IPS DF 6.9 (cell line): ENCODE measurements around the gene ZBED6.
"Not testable (repeated sequence)": the region's sequence is repeated elsewhere in the genome, so short reads cannot be mapped to it uniquely, and the experiment has no call there.

Source experiments
- DNase-seq: peaks from one replicate; pipeline ENCODE4 v3.0.0-alpha.2; 2013; ENCODE audit warnings: low read depth, low spot score
- H3K27ac ChIP-seq: one replicate; pipeline ENCODE4 v1.5.1; 2013; ENCODE audit warnings: low read length, control low read depth
- H3K27me3 ChIP-seq: 2 replicates; pipeline ENCODE4 v1.6.1; 2013; ENCODE audit warnings: mild to moderate bottlenecking, low read length; ENCODE audit not compliant: control insufficient read depth, insufficient read depth
- H3K36me3 ChIP-seq: 2 replicates; pipeline ENCODE4 v1.6.1; 2013; ENCODE audit warnings: low read length; ENCODE audit not compliant: control insufficient read depth, insufficient read depth
- H3K4me1 ChIP-seq: 2 replicates; pipeline ENCODE4 v1.6.1; 2013; ENCODE audit warnings: low read length; ENCODE audit not compliant: control insufficient read depth, insufficient read depth
- H3K4me3 ChIP-seq: 2 replicates; pipeline ENCODE4 v1.5.1; 2013; ENCODE audit warnings: mild to moderate bottlenecking, low read length
- H3K9me3 ChIP-seq: 2 replicates; pipeline ENCODE4 v1.6.1; 2013; ENCODE audit warnings: low read length, inconsistent platforms; ENCODE audit not compliant: control insufficient read depth, insufficient read depth
- WGBS: extraction: QIAGEN DNeasy Blood & Tissue Kit; methylation state at CpG from one replicate; pipeline ENCODE4 v1.1.7; 2013; ENCODE audit warnings: mixed read lengths, missing lambda C conversion rate; ENCODE audit not compliant: insufficient read length, insufficient coverage; 5-methylcytosine and 5-hydroxymethylcytosine counted together

ZBED6 gene

GRCh38 chr1:203829247-203829646, 33.8 kb downstream of the ZBED6 start:
- H3K4me3 ChIP-seq, H3K27me3 ChIP-seq, DNase-seq, H3K4me1 ChIP-seq, H3K27ac ChIP-seq, H3K9me3 ChIP-seq: not testable (repeated sequence)
- WGBS: no CpG with 5 or more reads among the region's 5 CpGs
- H3K36me3 ChIP-seq: peaks cover 14% of the 10 kb centered on the region; the same call in 1 of the 2 replicates

- H3K9me3 ChIP-seq: no peaks in the 10 kb centered on the region
- peaks cover 35% of the 10 kb centered on the region; the same call in 1 of the 2 replicates for H3K36me3 ChIP-seq
- DNase-seq: no peak
- WGBS: no CpG with 5 or more reads among the region's 3 CpGs
- no peak overlapping the region for H3K27ac ChIP-seq
- H3K4me1 ChIP-seq: no peaks in the 10 kb centered on the region
- no peak overlapping the region for H3K4me3 ChIP-seq
- H3K27me3 ChIP-seq: no peaks in the 10 kb centered on the region
Observed at GRCh38 chr1:203835476-203835875, 40.1 kb downstream of the ZBED6 start.

GRCh38 chr1:203839081-203839480, 43.7 kb downstream of the ZBED6 start:
- 100% methylated on average over 3 of the region's 5 CpGs for WGBS

DNA sequence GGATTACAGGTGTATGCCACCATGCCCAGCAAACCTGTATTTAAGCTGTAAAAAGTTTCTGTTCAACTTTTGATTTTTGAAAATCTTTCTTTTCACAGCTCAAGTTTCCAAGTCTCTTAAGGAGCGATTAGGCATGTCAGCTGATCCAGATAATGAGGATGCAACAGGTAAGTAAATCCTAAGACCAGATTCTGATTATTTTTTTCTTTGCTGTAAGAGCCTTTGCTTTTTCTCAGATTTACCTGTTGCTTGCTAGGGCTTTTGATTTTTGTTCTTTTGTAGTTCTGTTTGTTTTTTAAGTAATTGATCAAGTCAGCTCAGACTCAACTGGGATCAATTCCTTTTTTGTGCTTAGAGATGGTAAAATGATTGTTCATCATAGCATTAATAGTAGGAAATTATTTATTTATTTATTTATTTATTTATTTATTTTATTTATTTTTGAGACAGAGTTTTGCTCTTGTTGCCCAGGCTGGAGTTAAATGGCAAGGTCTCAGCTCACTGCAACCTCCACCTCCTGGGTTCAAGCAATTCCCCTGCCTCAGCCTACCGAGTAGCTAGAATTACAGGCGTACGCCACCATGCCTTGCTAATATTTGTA, 44.9 kb downstream of the ZBED6 start:
- Histone ChIP-seq H3K4me1 (no peaks in the 10 kb centered on the region), H3K36me3 (peaks cover 25% of the 10 kb centered on the region; the same call in 1 of the 2 replicates), H3K4me3 (no peak overlapping the region), H3K9me3 (no peaks in the 10 kb centered on the region), H3K27me3 (no peaks in the 10 kb centered on the region), H3K27ac (no peak overlapping the region)
- WGBS: no CpG with 5 or more reads among the region's 4 CpGs
- DNase-seq: no peak

More at GRCh38 chr1:203839081-203839480, 43.7 kb downstream of the ZBED6 start:
- Histone ChIP-seq H3K27ac (no peak overlapping the region), H3K4me3 (no peak overlapping the region), H3K27me3 (no peaks in the 10 kb centered on the region), H3K36me3 (peaks cover 30% of the 10 kb centered on the region; the same call in 1 of the 2 replicates), H3K4me1 (no peaks in the 10 kb centered on the region), H3K9me3 (no peaks in the 10 kb centered on the region)
- no peak for DNase-seq

DNA sequence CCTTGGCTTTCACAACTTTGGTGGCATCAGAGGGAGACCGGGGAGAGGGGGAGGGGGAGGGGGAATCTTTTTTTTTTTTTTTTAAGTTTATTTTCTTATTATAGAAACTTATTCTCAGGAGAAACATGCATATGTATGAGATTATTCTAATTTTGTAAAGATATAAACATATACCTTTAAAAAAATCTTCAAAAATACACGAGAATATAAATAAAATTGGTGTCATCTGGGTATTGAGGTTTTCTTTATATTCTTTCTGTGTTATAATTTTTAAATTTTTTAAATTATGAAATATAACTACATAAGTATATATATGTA, 47.1 kb downstream of the ZBED6 start:
- no peaks in the 10 kb centered on the region for H3K27me3 ChIP-seq
- DNase-seq: no peak
- no CpG with 5 or more reads among the region's 2 CpGs for WGBS
- H3K9me3 ChIP-seq: no peaks in the 10 kb centered on the region
- no peak overlapping the region for H3K4me3 ChIP-seq
- H3K27ac ChIP-seq: no peak overlapping the region
- peaks cover 27% of the 10 kb centered on the region; the same call in 1 of the 2 replicates for H3K36me3 ChIP-seq
- H3K4me1 ChIP-seq: no peaks in the 10 kb centered on the region

GRCh38 chr1:203843435-203843834, 48.0 kb downstream of the ZBED6 start:
- no peaks in the 10 kb centered on the region for H3K4me1 ChIP-seq
- no peak for DNase-seq
- no peak overlapping the region for H3K4me3 ChIP-seq
- H3K9me3 ChIP-seq: no peaks in the 10 kb centered on the region
- WGBS: no CpG with 5 or more reads among the region's 1 CpG
- H3K27me3 ChIP-seq: no peaks in the 10 kb centered on the region
- no peak overlapping the region for H3K27ac ChIP-seq
- H3K36me3 ChIP-seq: peaks cover 21% of the 10 kb centered on the region; the same call in 1 of the 2 replicates
